Ishikawa (cell line): Measurements from ENCODE around the gene IL17REL.

Source experiments
- CEBPB ChIP-seq: IDR thresholded peaks from 2 replicates; pipeline ENCODE4 v1.6.1; 2012
- CREB1 ChIP-seq: IDR thresholded peaks from 2 replicates; pipeline ENCODE4 v1.6.1; 2012; ENCODE audit warnings: low read depth
- EGR1 ChIP-seq: IDR thresholded peaks from 2 replicates; pipeline ENCODE4 v1.6.1; 2012
- EP300 ChIP-seq: IDR thresholded peaks from 2 replicates; pipeline ENCODE4 v1.6.1; 2012; ENCODE audit warnings: borderline replicate concordance
- FOXM1 ChIP-seq: IDR thresholded peaks from 2 replicates; pipeline ENCODE4 v1.6.1; 2012; ENCODE audit warnings: low read depth, borderline replicate concordance
- MAX ChIP-seq: IDR thresholded peaks from 2 replicates; pipeline ENCODE4 v1.6.1; 2012
- NFIC ChIP-seq: IDR thresholded peaks from 2 replicates; pipeline ENCODE4 v1.6.1; 2012
- RAD21 ChIP-seq: IDR thresholded peaks from 2 replicates; pipeline ENCODE4 v1.6.1; 2012; ENCODE audit warnings: low read depth
- REST ChIP-seq: IDR thresholded peaks from 2 replicates; pipeline ENCODE4 v1.6.1; 2012; ENCODE audit warnings: low read depth, mild to moderate bottlenecking
- TAF1 ChIP-seq: IDR thresholded peaks from 2 replicates; pipeline ENCODE4 v1.6.1; 2012; ENCODE audit warnings: low read depth, mild to moderate bottlenecking
- TCF12 ChIP-seq: IDR thresholded peaks from 2 replicates; pipeline ENCODE4 v1.6.1; 2012; ENCODE audit warnings: low read depth
- TEAD4 ChIP-seq: IDR thresholded peaks from 2 replicates; pipeline ENCODE4 v1.6.1; 2012
- USF1 ChIP-seq: IDR thresholded peaks from 2 replicates; pipeline ENCODE4 v1.6.1; 2012
- YY1 ChIP-seq: IDR thresholded peaks from 2 replicates; pipeline ENCODE4 v1.6.1; 2012; ENCODE audit warnings: low read depth
- ZBTB7A ChIP-seq: IDR thresholded peaks from 2 replicates; pipeline ENCODE4 v1.6.1; 2012; ENCODE audit warnings: low read depth

Gene IL17REL

GRCh38 chr22:50012211-50013181 is at the start of gene IL17REL:
Gene IL17REL (minus strand): TSS chr22:50012765. CDS start chr22:50012646, 119 bp downstream.
- TF ChIP-seq EP300: no peak
- no peak for TF ChIP-seq ZBTB7A
- no peak for TF ChIP-seq TEAD4
- no peak for TF ChIP-seq YY1
- TF ChIP-seq TAF1: no peak
- no peak for TF ChIP-seq FOXM1
- TF ChIP-seq CREB1: no peak
- TF ChIP-seq MAX: no peak
- no peak for TF ChIP-seq EGR1
- no peak for TF ChIP-seq RAD21
- no peak for TF ChIP-seq CEBPB
- no peak for TF ChIP-seq TCF12
- TF ChIP-seq REST: no peak
- TF ChIP-seq USF1: no peak
- TF ChIP-seq NFIC: no peak

GRCh38 chr22:50061824-50062355 is 49.3 kb upstream of the IL17REL start:
- TF ChIP-seq REST (no peak), EGR1 (no peak), YY1 (no peak), NFIC (no peak), CREB1 (no peak), TAF1 (no peak), FOXM1 (no peak), MAX (no peak), ZBTB7A (no peak), EP300 (no peak), RAD21 (no peak), TCF12 (no peak), TEAD4 (no peak), CEBPB (no peak), USF1 (no peak)

- TF ChIP-seq TCF12 (no peak), CREB1 (no peak), CEBPB (no peak), USF1 (no peak), NFIC (no peak), TEAD4 (no peak), ZBTB7A (no peak), FOXM1 (no peak), YY1 (no peak), REST (no peak), MAX (no peak), EGR1 (no peak), RAD21 (no peak), TAF1 (no peak), EP300 (no peak)
Observed at GRCh38 chr22:50061141-50061823, 48.7 kb upstream of the IL17REL start.
